ENCODE results near the gene RBL2.
"Not testable (repeated sequence)": the region's sequence is repeated elsewhere in the genome, so short reads cannot be mapped to it uniquely, and the experiment has no call there.

The RBL2 gene

DNA sequence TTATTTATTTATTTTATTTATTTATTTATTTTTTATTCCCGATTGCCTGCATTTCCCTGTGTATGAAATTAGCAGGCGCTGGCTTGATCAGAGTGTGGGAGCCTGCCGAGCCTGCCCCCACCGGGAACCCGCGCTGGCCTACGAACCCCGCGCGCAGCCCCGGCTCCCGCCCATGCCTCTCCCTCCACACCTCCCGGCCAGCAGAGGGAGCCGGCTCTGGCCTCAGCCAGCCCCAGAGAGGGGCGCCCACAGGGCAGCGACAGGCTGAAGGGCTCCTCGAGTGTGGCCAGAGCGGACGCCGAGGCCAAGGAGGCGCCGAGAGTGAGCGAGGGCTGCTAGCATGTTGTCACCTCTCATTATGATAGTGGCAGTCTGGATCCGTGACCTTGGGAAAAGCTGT is 13.0 kb upstream of the RBL2 start:
- no peak overlapping the region for H3K27ac ChIP-seq
- H3K9me3 ChIP-seq (ENCODE audit: control insufficient read depth, low read length), result no peaks in the 10 kb centered on the region
- no peaks in the 10 kb centered on the region for H3K36me3 ChIP-seq (ENCODE audit: control insufficient read depth, insufficient read depth, low read length)
- H3K4me3 ChIP-seq (ENCODE audit: low read depth, low read length), result no peak overlapping the region
- TF ChIP-seq, protein P1, sequence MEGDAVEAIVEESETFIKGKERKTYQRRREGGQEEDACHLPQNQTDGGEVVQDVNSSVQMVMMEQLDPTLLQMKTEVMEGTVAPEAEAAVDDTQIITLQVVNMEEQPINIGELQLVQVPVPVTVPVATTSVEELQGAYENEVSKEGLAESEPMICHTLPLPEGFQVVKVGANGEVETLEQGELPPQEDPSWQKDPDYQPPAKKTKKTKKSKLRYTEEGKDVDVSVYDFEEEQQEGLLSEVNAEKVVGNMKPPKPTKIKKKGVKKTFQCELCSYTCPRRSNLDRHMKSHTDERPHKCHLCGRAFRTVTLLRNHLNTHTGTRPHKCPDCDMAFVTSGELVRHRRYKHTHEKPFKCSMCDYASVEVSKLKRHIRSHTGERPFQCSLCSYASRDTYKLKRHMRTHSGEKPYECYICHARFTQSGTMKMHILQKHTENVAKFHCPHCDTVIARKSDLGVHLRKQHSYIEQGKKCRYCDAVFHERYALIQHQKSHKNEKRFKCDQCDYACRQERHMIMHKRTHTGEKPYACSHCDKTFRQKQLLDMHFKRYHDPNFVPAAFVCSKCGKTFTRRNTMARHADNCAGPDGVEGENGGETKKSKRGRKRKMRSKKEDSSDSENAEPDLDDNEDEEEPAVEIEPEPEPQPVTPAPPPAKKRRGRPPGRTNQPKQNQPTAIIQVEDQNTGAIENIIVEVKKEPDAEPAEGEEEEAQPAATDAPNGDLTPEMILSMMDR (IDR thresholded peaks at IDR 0.05), result no peak
- no peak overlapping the region for H2AFZ ChIP-seq
- H3K4me2 ChIP-seq (ENCODE audit: low read length), result no peak overlapping the region
- no peak overlapping the region for H3K9ac ChIP-seq
- H3K4me1 ChIP-seq, result no peaks in the 10 kb centered on the region
- no peaks in the 10 kb centered on the region for H3K27me3 ChIP-seq (ENCODE audit: control insufficient read depth, insufficient read depth, low read length)
- no peaks in the 10 kb centered on the region for H3K79me2 ChIP-seq

DNA sequence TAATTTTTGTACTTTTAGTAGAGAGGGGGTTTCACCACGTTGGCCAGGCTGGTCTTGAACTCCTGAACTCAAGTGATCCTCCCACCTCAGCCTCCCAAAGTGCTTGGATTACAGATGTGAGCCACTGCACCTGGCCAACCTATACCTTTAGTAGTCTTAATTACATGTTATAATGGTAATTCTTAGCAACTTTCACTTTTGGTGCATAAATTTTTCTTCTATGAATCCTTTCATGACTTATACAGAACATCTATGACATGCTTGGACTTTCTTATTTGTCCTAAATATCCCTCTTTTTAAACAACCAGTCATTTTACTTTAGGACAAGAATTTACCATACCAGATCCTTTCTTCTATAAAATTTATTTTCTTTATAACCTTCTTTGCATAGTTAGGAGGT is 10.3 kb upstream of the RBL2 start:
- not testable (repeated sequence) for H3K27me3 ChIP-seq (ENCODE audit: control insufficient read depth, insufficient read depth, low read length); H3K4me2 ChIP-seq (ENCODE audit: low read length); H3K4me1 ChIP-seq; H3K9me3 ChIP-seq (ENCODE audit: control insufficient read depth, low read length); H3K27ac ChIP-seq; H3K79me2 ChIP-seq; H3K4me3 ChIP-seq (ENCODE audit: low read depth, low read length); H2AFZ ChIP-seq; H3K9ac ChIP-seq; H3K36me3 ChIP-seq (ENCODE audit: control insufficient read depth, insufficient read depth, low read length)

DNA sequence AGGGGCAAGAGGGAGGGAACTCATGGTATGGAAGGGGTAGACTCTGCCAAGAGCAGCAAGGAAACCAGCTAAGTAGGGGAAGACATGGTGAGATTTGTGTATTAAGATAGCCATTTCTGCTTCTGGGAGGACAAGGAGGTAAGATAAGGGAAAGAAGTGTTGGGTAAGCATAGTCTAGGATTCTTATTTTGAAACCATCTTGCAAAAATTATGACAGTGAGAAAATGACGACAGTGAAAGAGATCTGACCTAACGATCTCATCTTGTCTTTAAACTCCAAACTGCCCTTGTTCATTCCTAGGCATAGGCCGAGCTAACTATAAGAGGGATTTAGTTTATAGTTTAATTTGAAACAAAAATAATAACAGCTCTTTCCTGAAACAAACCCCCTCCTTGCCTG is 5.6 kb upstream of the RBL2 start:
- Histone ChIP-seq H3K27me3 (ENCODE audit: control insufficient read depth, insufficient read depth, low read length) (no peaks in the 10 kb centered on the region), H3K4me3 (ENCODE audit: low read depth, low read length) (peak overlapping the region; percentile 42), H3K9me3 (ENCODE audit: control insufficient read depth, low read length) (no peaks in the 10 kb centered on the region), H3K36me3 (ENCODE audit: control insufficient read depth, insufficient read depth, low read length) (no peaks in the 10 kb centered on the region), H3K79me2 (no peaks in the 10 kb centered on the region), H3K9ac (no peak overlapping the region), H3K4me1 (peaks cover 7% of the 10 kb centered on the region), H2AFZ (peak overlapping the region; percentile 54), H3K27ac (peak overlapping the region; percentile 76), H3K4me2 (ENCODE audit: low read length) (peak overlapping the region; percentile 43)
- TF ChIP-seq, protein P1 (IDR thresholded peaks at IDR 0.05), result no peak

DNA sequence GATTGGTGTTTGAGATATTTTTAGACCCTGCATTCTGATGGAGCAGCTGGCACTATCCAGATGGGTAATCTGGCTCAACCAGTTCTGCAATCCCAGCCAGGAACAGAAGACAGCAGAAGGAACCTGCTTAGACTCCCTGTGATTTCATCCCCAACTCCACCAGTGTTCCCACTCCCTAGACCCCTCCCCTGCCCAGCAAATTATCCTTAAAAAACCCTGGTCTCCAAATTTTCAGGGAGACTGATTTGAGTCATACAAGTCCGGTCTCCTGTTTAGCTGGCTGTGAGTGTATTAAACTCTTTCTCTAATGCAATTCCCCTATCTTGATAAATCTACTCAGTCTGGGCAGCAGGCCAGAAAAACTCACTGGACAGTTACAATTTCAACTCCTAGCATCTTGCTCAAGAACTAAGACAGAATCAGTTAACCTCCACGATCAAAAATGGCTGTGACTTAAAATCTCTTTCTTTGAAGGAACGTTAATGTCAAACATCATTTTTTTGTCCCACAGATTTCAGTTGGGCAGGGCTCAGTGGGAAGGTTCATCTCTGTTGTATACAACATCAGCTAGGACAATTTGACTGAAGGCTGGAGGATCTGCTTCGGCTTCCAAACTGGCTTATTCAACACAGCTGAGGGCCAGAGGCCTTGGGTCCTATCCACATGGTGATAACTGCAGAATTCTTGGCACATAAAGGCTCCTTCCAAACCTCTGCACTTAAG is 4.9 kb upstream of the RBL2 start:
- Histone ChIP-seq H3K27me3 (ENCODE audit: control insufficient read depth, insufficient read depth, low read length) (no peaks in the 10 kb centered on the region), H3K4me1 (peaks cover 7% of the 10 kb centered on the region), H3K79me2 (no peaks in the 10 kb centered on the region), H3K4me2 (ENCODE audit: low read length) (peak overlapping the region; percentile 43), H3K36me3 (ENCODE audit: control insufficient read depth, insufficient read depth, low read length) (no peaks in the 10 kb centered on the region), H3K9ac (no peak overlapping the region), H2AFZ (peak overlapping the region; percentile 54), H3K27ac (peak overlapping the region; percentile 76), H3K9me3 (ENCODE audit: control insufficient read depth, low read length) (no peaks in the 10 kb centered on the region), H3K4me3 (ENCODE audit: low read depth, low read length) (peak overlapping the region; percentile 42)
- TF ChIP-seq, protein P1 (IDR thresholded peaks at IDR 0.05), result no peak

DNA sequence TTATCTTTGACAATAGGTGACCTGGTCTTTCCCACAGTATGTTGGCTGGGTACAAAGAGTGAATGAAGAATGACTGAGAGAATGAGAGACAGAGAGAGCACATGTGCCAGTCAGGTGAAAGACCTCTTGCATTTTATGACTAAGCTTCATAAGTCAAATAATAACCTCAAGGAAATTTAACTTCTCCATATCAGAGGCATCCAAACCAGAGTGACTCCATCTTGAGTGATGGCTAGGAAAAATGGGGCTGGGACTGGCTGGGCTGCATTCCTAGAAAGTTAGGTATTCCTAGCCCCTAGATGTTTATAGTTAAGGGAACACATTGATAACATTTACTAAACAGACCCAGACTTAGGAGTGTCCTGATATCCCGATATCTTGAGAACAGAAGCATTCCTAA is 3.9 kb upstream of the RBL2 start:
- Histone ChIP-seq H3K36me3 (ENCODE audit: control insufficient read depth, insufficient read depth, low read length) (no peaks in the 10 kb centered on the region), H3K4me2 (ENCODE audit: low read length) (no peak overlapping the region), H3K9ac (no peak overlapping the region), H3K27ac (peak overlapping the region; percentile 76), H3K27me3 (ENCODE audit: control insufficient read depth, insufficient read depth, low read length) (no peaks in the 10 kb centered on the region), H3K9me3 (ENCODE audit: control insufficient read depth, low read length) (no peaks in the 10 kb centered on the region), H3K4me3 (ENCODE audit: low read depth, low read length) (no peak overlapping the region), H2AFZ (no peak overlapping the region), H3K4me1 (peaks cover 7% of the 10 kb centered on the region), H3K79me2 (no peaks in the 10 kb centered on the region)
- TF ChIP-seq, protein P1 (IDR thresholded peaks at IDR 0.05), result no peak

Data from parathyroid adenoma (tissue), 2 donors.